ENCODE data around the gene TMEM151A. TPM values are rescaled to one million over a fixed set of nuclear protein-coding genes. Genes with fewer than 3 reads are reported as not detected.
A peak's percentile ranks its signal among the peaks of the same experiment; 100 is the strongest.

Gene TMEM151A
- total and polyA plus RNA-seq, 2 of the 4 experiments (the other 2 are of a cell fraction), result 0.03 TPM; not detected in 1

- ChIA-PET CTCF (no interaction called here), POLR2A (ENCODE audit: unreplicated experiment) (no interaction called here)
- H3K27ac ChIP-seq (ENCODE audit: insufficient read depth, low read length), result peak overlapping the region; percentile 95
- H2BK120ac ChIP-seq (ENCODE audit: low read depth, low read length), result peak overlapping the region; percentile 100
- no TSS peak for BruUV-seq (replicated peaks)
- no peak overlapping the region for H3K4me3 ChIP-seq (ENCODE audit: insufficient read depth, low read depth, low read length)
- H4K5ac ChIP-seq (ENCODE audit: low read depth, low read length), result peak overlapping the region; percentile 96
- peaks cover 43% of the 10 kb centered on the region for H3K4me1 ChIP-seq (ENCODE audit: control insufficient read depth, insufficient read depth, low read length)
- H3K23ac ChIP-seq (ENCODE audit: low read depth, low read length), result 0 out of 2 replicates have a peak overlapping the region, but pooled peaks have one; percentile 47
- H2BK20ac ChIP-seq (ENCODE audit: low read depth, low read length), result peak overlapping the region; percentile 100
- peak overlapping the region; percentile 100 for H2AK5ac ChIP-seq (ENCODE audit: low read depth, low read length)
- H3K18ac ChIP-seq (ENCODE audit: low read depth, low read length), result peak overlapping the region; percentile 95; the same call in 1 of the 2 replicates
- TF ChIP-seq USF2 (IDR thresholded peaks at IDR 0.05; ENCODE audit: low read depth, low read length) (no peak), MXI1 (IDR thresholded peaks at IDR 0.05; ENCODE audit: borderline replicate concordance, low read depth, low read length) (no peak)
- peak overlapping the region; percentile 100 for H3K14ac ChIP-seq (replicated peaks; ENCODE audit: low read depth, low read length)
- H3K79me1 ChIP-seq (ENCODE audit: low read depth in 1 of 2, low read length in 2 of 2), result peaks cover 0 to 42% of the 10 kb centered on the region in 2 experiments; a peak in 3 of 4 replicates
- H2AK9ac ChIP-seq (replicated peaks; ENCODE audit: low read depth, low read length, poor library complexity), result peak overlapping the region; percentile 100
- ATAC-seq (ENCODE audit: low read depth) (peak; percentile 2), DNase-seq (no peak)
- H2BK15ac ChIP-seq (ENCODE audit: low read depth, low read length), result peak overlapping the region; percentile 100
- in situ Hi-C loops (cut with MboI; ENCODE audit: low sequenced_read_pairs), result no loop called here
- peak overlapping the region; percentile 81 to 100 for H4K8ac ChIP-seq (ENCODE audit: low read depth in 2 of 2, low read length in 2 of 2)
- H3K36me3 ChIP-seq (ENCODE audit: control insufficient read depth, insufficient read depth, low read length), result peaks cover 8% of the 10 kb centered on the region
- 20% methylated on average over 1 of the region's 3 CpGs; no CpG with 5 or more reads in 1 of the 2 experiments for WGBS, 2 experiments (ENCODE audit: extremely low coverage in 2 of 2, insufficient read length in 1 of 2)
- intact Hi-C loops (cut with micrococcal nuclease), result loop anchor here (1.0 kb wide), 3 partner anchors 16 to 106 kb away; partner anchors contain the start of gene YIF1A
- no peak overlapping the region; the same call in 1 of the 2 replicates for H3K9ac ChIP-seq (ENCODE audit: low read depth, low read length)
- H2AFZ ChIP-seq (replicated peaks; ENCODE audit: low read length, poor library complexity), result peak overlapping the region; percentile 94
- peak overlapping the region; percentile 100 for H2BK5ac ChIP-seq (ENCODE audit: low read depth, low read length, poor library complexity, severe bottlenecking)
- no peaks in the 10 kb centered on the region for H4K20me1 ChIP-seq (ENCODE audit: insufficient read depth, low read length)
- H4K91ac ChIP-seq (ENCODE audit: insufficient read depth, low read depth, low read length), result peak overlapping the region; percentile 100
- dilution Hi-C loops (cut with HindIII; ENCODE audit: low sequenced_read_pairs, unreplicated experiment), result no loop called here
- peak overlapping the region; percentile 100 for H3K4ac ChIP-seq (ENCODE audit: low read depth, low read length)
- no peaks in the 10 kb centered on the region for H3K9me3 ChIP-seq (ENCODE audit: control insufficient read depth, insufficient read depth, low read length)
- no peak overlapping the region for H3K4me2 ChIP-seq (ENCODE audit: low read depth, low read length)
- H3K9me1 ChIP-seq (ENCODE audit: insufficient read depth, low read length), result peaks cover 29% of the 10 kb centered on the region
- peak overlapping the region; percentile 90; the same call in 1 of the 2 replicates for H3K56ac ChIP-seq (ENCODE audit: extremely low read depth, insufficient read depth, low read length)
- H3K27me3 ChIP-seq (ENCODE audit: control insufficient read depth, insufficient read depth, low read length), result no peaks in the 10 kb centered on the region
Observed at GRCh38 chr11:66328031-66328301, 36.3 kb downstream of the TMEM151A start.

Measured in IMR-90 (cell line).